ENCODE data around the gene ZBTB17. TPM values are rescaled to one million over a fixed set of nuclear protein-coding genes. Genes with fewer than 3 reads are reported as not detected.
A peak's percentile ranks its signal among the peaks of the same experiment; 100 is the strongest.

The ZBTB17 gene
- total RNA-seq, 1 donor from 2014 or later: 19.5 TPM

DNA sequence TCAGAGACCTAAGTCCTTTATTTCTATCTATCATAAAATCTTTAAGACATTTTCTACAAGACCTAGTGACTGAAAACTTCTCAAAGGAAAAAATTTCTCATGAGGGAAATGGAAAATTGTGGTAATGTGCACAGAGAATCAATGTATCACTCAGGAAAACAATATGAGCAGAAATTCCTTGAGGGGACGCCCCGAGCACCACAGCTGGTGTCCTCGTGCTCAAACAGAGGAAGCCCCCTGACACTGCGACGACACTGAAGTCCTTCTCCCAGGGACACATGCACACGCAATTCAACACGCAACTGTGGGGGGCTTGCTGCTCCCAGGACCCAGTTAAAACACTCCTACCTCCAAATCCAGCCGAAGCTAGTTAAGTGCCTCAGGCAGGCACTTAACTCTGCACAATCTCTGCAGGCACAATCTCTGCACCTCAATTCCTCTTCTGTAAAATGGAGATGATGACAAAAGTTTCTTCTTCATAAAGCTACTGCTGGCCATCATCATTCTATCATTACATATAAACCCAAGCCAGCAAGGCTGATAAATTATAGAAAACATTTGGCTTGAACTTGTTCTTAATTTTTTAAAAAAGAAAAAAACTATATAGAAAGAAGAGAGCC is 16.0 kb downstream of the ZBTB17 start:
- H3K27ac Mint-ChIP-seq: peak overlapping the region; percentile 68
- H3K4me2 ChIP-seq: no peak overlapping the region

DNA sequence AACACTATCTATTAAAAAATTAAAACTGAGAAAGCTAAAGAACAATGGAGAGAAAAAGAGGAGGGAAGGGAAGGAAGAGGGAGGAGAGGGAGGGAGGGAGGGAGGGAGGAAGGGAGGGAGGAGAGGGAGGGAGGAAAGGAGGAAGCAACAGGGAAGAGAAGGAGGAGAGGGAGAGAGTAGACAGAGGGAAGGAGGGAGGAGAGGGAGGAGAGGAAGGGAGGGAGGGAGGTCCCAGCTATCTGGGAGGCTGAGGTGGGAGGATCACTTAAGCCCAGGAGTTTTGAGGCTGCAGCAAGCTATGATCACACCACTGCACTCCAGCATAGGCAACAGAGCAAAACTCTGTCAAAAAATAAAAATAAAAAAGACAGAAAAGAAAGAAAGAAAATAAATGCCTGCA is 16.5 kb downstream of the ZBTB17 start:
- Histone ChIP-seq H3K27me3 (peaks cover 21% of the 10 kb centered on the region), H4K20me1 (ENCODE audit: low read depth) (peaks cover 95% of the 10 kb centered on the region), H3K27ac (no peak overlapping the region), H2AFZ (replicated peaks) (no peak overlapping the region), H3F3A (ENCODE audit: low read depth) (peaks cover 23% of the 10 kb centered on the region), H3K9me3 (ENCODE audit: low read depth) (no peaks in the 10 kb centered on the region), H3K4me1 (peaks cover 9% of the 10 kb centered on the region), H3K9ac (no peak overlapping the region), H3K4me3 (no peak overlapping the region), H3K4me2 (no peak overlapping the region), H3K79me2 (ENCODE audit: low read depth) (peaks cover 23% of the 10 kb centered on the region), H3K36me3 (no peaks in the 10 kb centered on the region)
- Mint-ChIP-seq H3K9me3 (no peaks in the 10 kb centered on the region), H3K27me3 (ENCODE audit: insufficient read depth, low read depth) (peaks cover 6% of the 10 kb centered on the region), H3K4me3 (no peak overlapping the region), H3K36me3 (peaks cover 5% of the 10 kb centered on the region), H3K27ac (peak overlapping the region; percentile 61), H3K4me1 (peaks cover 61% of the 10 kb centered on the region)
- no peak for DNase-seq (ENCODE audit: low spot score)
- TF ChIP-seq EZH2phosphoT487 (IDR thresholded peaks at IDR 0.05) (no peak), EZH2 (IDR thresholded peaks at IDR 0.05) (no peak)
- TF ChIP-seq, protein P1, sequence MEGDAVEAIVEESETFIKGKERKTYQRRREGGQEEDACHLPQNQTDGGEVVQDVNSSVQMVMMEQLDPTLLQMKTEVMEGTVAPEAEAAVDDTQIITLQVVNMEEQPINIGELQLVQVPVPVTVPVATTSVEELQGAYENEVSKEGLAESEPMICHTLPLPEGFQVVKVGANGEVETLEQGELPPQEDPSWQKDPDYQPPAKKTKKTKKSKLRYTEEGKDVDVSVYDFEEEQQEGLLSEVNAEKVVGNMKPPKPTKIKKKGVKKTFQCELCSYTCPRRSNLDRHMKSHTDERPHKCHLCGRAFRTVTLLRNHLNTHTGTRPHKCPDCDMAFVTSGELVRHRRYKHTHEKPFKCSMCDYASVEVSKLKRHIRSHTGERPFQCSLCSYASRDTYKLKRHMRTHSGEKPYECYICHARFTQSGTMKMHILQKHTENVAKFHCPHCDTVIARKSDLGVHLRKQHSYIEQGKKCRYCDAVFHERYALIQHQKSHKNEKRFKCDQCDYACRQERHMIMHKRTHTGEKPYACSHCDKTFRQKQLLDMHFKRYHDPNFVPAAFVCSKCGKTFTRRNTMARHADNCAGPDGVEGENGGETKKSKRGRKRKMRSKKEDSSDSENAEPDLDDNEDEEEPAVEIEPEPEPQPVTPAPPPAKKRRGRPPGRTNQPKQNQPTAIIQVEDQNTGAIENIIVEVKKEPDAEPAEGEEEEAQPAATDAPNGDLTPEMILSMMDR (IDR thresholded peaks at IDR 0.05): no peak

More for the DNA sequence above, 16.0 kb downstream of the ZBTB17 start:
- Mint-ChIP-seq H3K27me3 (ENCODE audit: insufficient read depth, low read depth) (peaks cover 6% of the 10 kb centered on the region), H3K4me1 (peaks cover 63% of the 10 kb centered on the region), H3K36me3 (peaks cover 5% of the 10 kb centered on the region), H3K4me3 (no peak overlapping the region), H3K9me3 (no peaks in the 10 kb centered on the region)
- no peak overlapping the region for H3K9ac ChIP-seq
- peaks cover 23% of the 10 kb centered on the region for H3F3A ChIP-seq (ENCODE audit: low read depth)
- no peak for DNase-seq (ENCODE audit: low spot score)
- no peak overlapping the region for H2AFZ ChIP-seq (replicated peaks)
- H3K27me3 ChIP-seq: peaks cover 21% of the 10 kb centered on the region
- no peaks in the 10 kb centered on the region for H3K36me3 ChIP-seq
- H3K4me1 ChIP-seq: peaks cover 9% of the 10 kb centered on the region
- H3K4me3 ChIP-seq: no peak overlapping the region
- H3K27ac ChIP-seq: no peak overlapping the region
- no peaks in the 10 kb centered on the region for H3K9me3 ChIP-seq (ENCODE audit: low read depth)
- TF ChIP-seq EZH2 (IDR thresholded peaks at IDR 0.05): no peak
- TF ChIP-seq, protein P1 (IDR thresholded peaks at IDR 0.05): no peak
- TF ChIP-seq EZH2phosphoT487 (IDR thresholded peaks at IDR 0.05): no peak
- peaks cover 95% of the 10 kb centered on the region for H4K20me1 ChIP-seq (ENCODE audit: low read depth)
- H3K79me2 ChIP-seq (ENCODE audit: low read depth): peaks cover 18% of the 10 kb centered on the region

DNA sequence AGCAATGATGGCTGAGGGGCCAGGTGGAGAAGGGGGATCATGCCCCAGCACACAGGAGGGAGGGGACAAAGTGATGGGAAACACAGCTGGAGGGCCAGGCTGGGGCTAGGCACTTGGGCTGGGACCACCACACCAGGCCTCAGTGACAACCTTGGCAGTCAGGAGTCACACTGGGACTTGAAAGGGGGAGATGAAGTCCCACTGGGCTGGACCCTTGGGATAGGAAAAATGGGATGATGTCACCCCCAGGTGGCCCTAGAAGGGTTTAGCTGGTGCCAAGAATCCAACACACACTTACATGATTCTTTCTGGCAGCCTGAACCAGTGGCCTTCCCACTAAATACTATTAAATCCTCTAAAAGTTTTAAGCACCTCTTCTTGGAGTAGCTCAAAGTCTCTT is 17.1 kb downstream of the ZBTB17 start:
- no peaks in the 10 kb centered on the region for H3K36me3 ChIP-seq
- Mint-ChIP-seq H3K4me3 (no peak overlapping the region), H3K4me1 (peaks cover 65% of the 10 kb centered on the region), H3K9me3 (no peaks in the 10 kb centered on the region), H3K27ac (no peak overlapping the region), H3K36me3 (peaks cover 5% of the 10 kb centered on the region), H3K27me3 (ENCODE audit: insufficient read depth, low read depth) (peaks cover 4% of the 10 kb centered on the region)
- DNase-seq (ENCODE audit: low spot score): no peak
- H3K9ac ChIP-seq: no peak overlapping the region
- no peak overlapping the region for H2AFZ ChIP-seq (replicated peaks)
- H3K4me1 ChIP-seq: peaks cover 12% of the 10 kb centered on the region
- H3K79me2 ChIP-seq (ENCODE audit: low read depth): peaks cover 23% of the 10 kb centered on the region
- no peak for TF ChIP-seq EZH2phosphoT487 (IDR thresholded peaks at IDR 0.05)
- TF ChIP-seq, protein P1 (IDR thresholded peaks at IDR 0.05): peak; percentile 12
- no peak for TF ChIP-seq EZH2 (IDR thresholded peaks at IDR 0.05)
- no peaks in the 10 kb centered on the region for H3K9me3 ChIP-seq (ENCODE audit: low read depth)
- H4K20me1 ChIP-seq (ENCODE audit: low read depth): peaks cover 95% of the 10 kb centered on the region
- H3K4me3 ChIP-seq: no peak overlapping the region
- H3K4me2 ChIP-seq: no peak overlapping the region
- H3F3A ChIP-seq (ENCODE audit: low read depth): peaks cover 23% of the 10 kb centered on the region
- H3K27me3 ChIP-seq: peaks cover 21% of the 10 kb centered on the region
- H3K27ac ChIP-seq: no peak overlapping the region

All from neural progenitor cell (in vitro differentiated cells).